Calu3 (cell line): ENCODE measurements around the gene IMMP1L. TPM values are rescaled to one million over a fixed set of nuclear protein-coding genes. Genes with fewer than 3 reads are reported as not detected.

Source experiments
- BruUV-seq: library from RNA; stranded (reverse); fragments of 400-500 nt; replicated peaks from 2 replicates; lab custom pipeline; 2021; lab: Mats Ljungman, UMichigan
- CTCF ChIA-PET: fragments of 300-600 bp; sonication (Branson Sonifier 250); formaldehyde crosslinking; loops from one replicate; lab custom pipeline; 2022; ENCODE audit warnings: antibody characterized with exemption; lab: Charles Lee
- DNase-seq: peaks from one replicate; pipeline ENCODE4 v3.0.0; 2022
- H3K27ac Mint-ChIP-seq: one replicate; pipeline ENCODE4 v1.8.0; 2022; ENCODE audit warnings: mixed read lengths; ENCODE audit not compliant: unreplicated experiment
- H3K27me3 Mint-ChIP-seq: one replicate; pipeline ENCODE4 v1.8.0; 2022; ENCODE audit warnings: mixed read lengths; ENCODE audit not compliant: unreplicated experiment
- H3K36me3 Mint-ChIP-seq: one replicate; pipeline ENCODE4 v1.8.0; 2022; ENCODE audit warnings: mild to moderate bottlenecking, moderate library complexity, mixed read lengths; ENCODE audit not compliant: insufficient read depth, unreplicated experiment
- H3K4me1 Mint-ChIP-seq: one replicate; pipeline ENCODE4 v1.8.0; 2022; ENCODE audit warnings: mild to moderate bottlenecking, low read depth, mixed read lengths; ENCODE audit not compliant: unreplicated experiment
- H3K4me3 Mint-ChIP-seq: one replicate; pipeline ENCODE4 v1.8.0; 2022; ENCODE audit warnings: mild to moderate bottlenecking, low read depth, moderate library complexity, mixed read lengths; ENCODE audit not compliant: unreplicated experiment
- H3K9me3 Mint-ChIP-seq: one replicate; pipeline ENCODE4 v1.8.0; 2022; ENCODE audit warnings: low read depth, mixed read lengths; ENCODE audit not compliant: unreplicated experiment
- CTCF ChIP-seq: fragments of 200-600 bp; IDR thresholded peaks from one replicate; pipeline ENCODE4 v1.8.0; 2022; ENCODE audit warnings: antibody characterized with exemption; ENCODE audit not compliant: unreplicated experiment
- intact Hi-C: fragments of 100-400 bp; cut with micrococcal nuclease; formaldehyde crosslinking; loops from one replicate; pipeline ENCODE4 v1.10.0; 2022; ENCODE audit not compliant: unreplicated experiment
- total RNA-seq: library from RNA; stranded (reverse); gene quantifications from 2 replicates; pipeline ENCODE4 v1.2.3, GENCODE V29; 2022

IMMP1L gene
- total RNA-seq, 1 experiment from 2014 or later: 22.9 TPM

- BruUV-seq: no TSS peak
- Mint-ChIP-seq H3K4me1 (no peaks in the 10 kb centered on the region), H3K27me3 (no peaks in the 10 kb centered on the region), H3K36me3 (no peaks in the 10 kb centered on the region), H3K4me3 (no peak overlapping the region), H3K27ac (no peak overlapping the region), H3K9me3 (no peaks in the 10 kb centered on the region)
- no peak for TF ChIP-seq CTCF
- CTCF ChIA-PET: interaction anchor here (0.6 kb wide), 1 partner anchor 22 kb away, joined by 5 read pairs; no protein-coding TSS in a partner anchor
- intact Hi-C loops: loop anchor here (10.0 kb wide), 1 partner anchor 470 kb away; no protein-coding TSS in a partner anchor
- no peak for DNase-seq
Observed at GRCh38 chr11:31484497-31484896, 24.9 kb downstream of the IMMP1L start.

- TF ChIP-seq CTCF: no peak
- intact Hi-C loops: loop anchor here (10.0 kb wide), 1 partner anchor 474 kb away; no protein-coding TSS in a partner anchor
- H3K4me3 Mint-ChIP-seq: no peak overlapping the region
- CTCF ChIA-PET: no interaction called here
- H3K27ac Mint-ChIP-seq: no peak overlapping the region
- DNase-seq: no peak
- no TSS peak for BruUV-seq
- no peaks in the 10 kb centered on the region for H3K27me3 Mint-ChIP-seq
- no peaks in the 10 kb centered on the region for H3K36me3 Mint-ChIP-seq
- H3K9me3 Mint-ChIP-seq: no peaks in the 10 kb centered on the region
- no peaks in the 10 kb centered on the region for H3K4me1 Mint-ChIP-seq
Observed at GRCh38 chr11:31480930-31481329, 28.5 kb downstream of the IMMP1L start.

GRCh38 chr11:31479066-31479465, 30.4 kb downstream of the IMMP1L start:
- no peaks in the 10 kb centered on the region for H3K9me3 Mint-ChIP-seq
- H3K4me1 Mint-ChIP-seq: no peaks in the 10 kb centered on the region
- no peak overlapping the region for H3K4me3 Mint-ChIP-seq
- no peaks in the 10 kb centered on the region for H3K27me3 Mint-ChIP-seq
- TF ChIP-seq CTCF: no peak
- H3K27ac Mint-ChIP-seq: no peak overlapping the region
- no peaks in the 10 kb centered on the region for H3K36me3 Mint-ChIP-seq
- intact Hi-C loops: no loop called here
- no TSS peak for BruUV-seq
- CTCF ChIA-PET: no interaction called here
- no peak for DNase-seq

- H3K9me3 Mint-ChIP-seq: no peaks in the 10 kb centered on the region
- no peaks in the 10 kb centered on the region for H3K27me3 Mint-ChIP-seq
- no peaks in the 10 kb centered on the region for H3K4me1 Mint-ChIP-seq
- no TSS peak for BruUV-seq
- no peak overlapping the region for H3K27ac Mint-ChIP-seq
- DNase-seq: no peak
- no peaks in the 10 kb centered on the region for H3K36me3 Mint-ChIP-seq
- intact Hi-C loops: no loop called here
- H3K4me3 Mint-ChIP-seq: no peak overlapping the region
- CTCF ChIA-PET: no interaction called here
- no peak for TF ChIP-seq CTCF
Observed at GRCh38 chr11:31478223-31478590, 31.2 kb downstream of the IMMP1L start.
